Globus pallidus (tissue), 1 donor: ENCODE data around the gene TRIM29.

ENCODE experiments used
- DNase-seq: peaks from one replicate; pipeline ENCODE4 v3.0.0-alpha.2; 2015; ENCODE audit warnings: low spot score

TRIM29 gene

DNA sequence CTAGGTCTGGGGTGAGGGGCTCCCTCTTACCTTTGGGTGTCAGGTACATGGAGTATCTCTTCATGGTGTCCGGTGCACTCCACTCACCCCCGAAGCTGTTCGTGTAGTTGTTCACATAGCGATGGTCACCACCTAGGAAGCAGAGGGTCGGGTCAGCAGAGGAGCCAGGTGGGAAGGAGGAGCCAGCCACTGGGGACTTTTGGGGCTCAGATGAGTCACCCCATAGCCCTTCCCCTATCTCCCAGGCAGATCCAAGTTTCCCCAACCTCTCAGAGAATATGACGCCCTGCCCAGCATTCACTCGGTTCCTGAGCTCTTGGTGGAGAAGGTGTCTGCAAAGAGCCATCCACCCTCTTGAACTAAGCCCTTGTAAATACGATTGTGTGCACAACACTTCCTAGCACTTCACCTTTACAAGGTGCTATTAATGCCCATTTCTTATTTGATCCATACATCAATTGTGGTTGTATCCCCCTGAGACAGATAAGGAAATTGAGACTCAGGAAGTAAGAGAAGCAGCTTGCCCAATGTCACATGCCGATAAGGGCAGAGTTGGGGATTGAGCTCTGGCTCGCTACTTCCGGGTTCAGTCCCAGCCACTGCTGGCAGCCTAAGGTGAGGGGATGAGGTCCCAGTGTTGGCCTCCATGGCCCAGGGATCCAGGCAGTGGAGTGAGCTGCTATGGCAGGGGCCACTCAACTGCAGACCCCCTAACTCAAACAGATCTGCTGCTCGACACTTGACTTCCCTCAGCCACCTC, 14.8 kb downstream of the TRIM29 start:
- no peak for DNase-seq

- no peak for DNase-seq
These were observed 15.9 kb downstream of the TRIM29 start for GRCh38 chr11:120121914-120122473.

- DNase-seq = no peak
These were observed 16.6 kb downstream of the TRIM29 start for GRCh38 chr11:120121336-120121735.

GRCh38 chr11:120120805-120121335, 17.0 kb downstream of the TRIM29 start:
- DNase-seq = no peak

- DNase-seq = no peak
These were observed 18.8 kb downstream of the TRIM29 start for GRCh38 chr11:120119121-120119520.

- no peak for DNase-seq
These were observed 19.9 kb downstream of the TRIM29 start for GRCh38 chr11:120117991-120118390.

DNA sequence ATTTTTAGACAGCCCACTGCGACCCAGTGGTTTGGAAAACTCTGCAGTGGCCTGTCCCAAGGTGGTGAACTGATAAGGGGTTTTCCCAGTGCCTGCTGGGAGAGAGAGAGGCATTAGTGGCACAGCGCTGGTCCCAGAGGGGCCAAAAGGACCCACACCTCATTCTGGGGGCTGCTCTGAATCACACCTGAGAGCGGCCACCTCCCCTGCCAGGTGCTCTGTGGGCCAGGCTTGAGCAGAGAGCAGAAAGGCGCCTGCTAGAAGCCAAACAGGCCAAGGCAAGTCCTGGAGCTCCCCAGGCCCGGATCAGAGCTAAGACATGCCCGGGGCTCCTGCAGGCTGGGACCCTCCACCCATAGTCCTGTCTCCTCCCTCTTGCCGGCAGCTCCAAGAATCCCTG, 20.9 kb downstream of the TRIM29 start:
- DNase-seq = no peak

- DNase-seq = no peak
These were observed 22.5 kb downstream of the TRIM29 start for GRCh38 chr11:120115272-120116000.

DNA sequence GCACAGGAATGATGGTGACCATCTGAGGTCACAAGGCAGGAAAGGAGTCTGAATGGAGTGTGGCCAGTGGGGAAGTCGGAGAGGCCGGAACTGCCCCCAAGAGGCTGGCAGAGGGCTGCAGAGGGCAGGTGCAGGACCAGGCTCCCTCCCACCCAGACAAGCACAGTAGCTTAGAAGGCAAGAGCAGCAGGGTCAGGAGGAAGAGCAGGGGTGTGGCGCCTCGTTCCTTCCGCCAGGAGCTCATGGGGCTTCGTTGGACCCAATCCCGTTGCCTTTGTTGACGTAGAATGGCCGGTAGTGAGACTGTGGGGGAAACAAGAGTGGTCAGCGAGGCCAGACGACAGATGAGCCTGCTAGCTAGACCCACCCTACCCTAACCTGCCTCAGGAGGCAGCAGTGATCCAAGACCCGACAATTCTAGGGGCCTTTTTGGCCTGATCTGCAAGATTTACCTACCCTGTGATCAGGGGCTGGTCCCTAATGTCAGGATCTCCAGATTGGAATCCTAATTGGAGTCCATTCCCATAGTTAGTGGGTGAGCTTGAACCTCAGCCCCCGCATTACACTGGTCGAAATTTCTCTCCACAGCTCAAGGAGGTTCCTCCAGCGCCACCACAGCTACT, 25.6 kb downstream of the TRIM29 start:
- no peak for DNase-seq

GRCh38 chr11:120109531-120109930, 28.4 kb downstream of the TRIM29 start:
- no peak for DNase-seq

- no peak for DNase-seq
These were observed 29.1 kb downstream of the TRIM29 start for GRCh38 chr11:120108785-120109168.

DNA sequence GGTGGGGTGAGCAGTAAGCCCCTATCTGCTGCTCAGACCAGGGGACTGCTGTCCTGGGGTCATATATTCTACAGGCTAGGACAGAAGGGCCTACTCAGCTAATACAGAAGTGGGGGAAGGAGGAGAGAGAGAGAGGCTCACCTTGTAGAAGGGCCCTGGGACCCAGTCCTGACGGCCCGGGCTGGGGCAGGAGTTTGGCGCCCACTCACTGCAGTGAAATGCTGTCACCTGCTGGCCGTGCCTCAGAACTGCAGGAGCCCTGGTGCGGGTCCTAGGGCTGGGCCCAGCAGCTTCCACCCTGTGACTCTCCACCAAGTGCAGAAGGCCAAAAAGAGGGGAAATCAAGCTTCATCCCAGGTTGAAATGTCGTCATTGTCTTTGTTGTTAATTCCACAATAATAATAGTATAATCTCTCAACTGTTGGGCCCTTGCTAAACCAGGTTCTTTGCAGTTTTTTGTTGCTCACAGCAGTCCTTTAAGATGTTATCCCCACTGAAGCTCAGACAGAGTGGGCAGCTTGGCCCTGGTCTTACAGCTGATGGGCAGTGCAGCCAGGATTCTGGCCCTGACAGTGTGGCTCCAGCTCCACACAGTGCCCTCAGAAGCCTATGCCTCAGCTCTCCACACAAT, 29.6 kb downstream of the TRIM29 start:
- DNase-seq = peak; percentile 83

DNA sequence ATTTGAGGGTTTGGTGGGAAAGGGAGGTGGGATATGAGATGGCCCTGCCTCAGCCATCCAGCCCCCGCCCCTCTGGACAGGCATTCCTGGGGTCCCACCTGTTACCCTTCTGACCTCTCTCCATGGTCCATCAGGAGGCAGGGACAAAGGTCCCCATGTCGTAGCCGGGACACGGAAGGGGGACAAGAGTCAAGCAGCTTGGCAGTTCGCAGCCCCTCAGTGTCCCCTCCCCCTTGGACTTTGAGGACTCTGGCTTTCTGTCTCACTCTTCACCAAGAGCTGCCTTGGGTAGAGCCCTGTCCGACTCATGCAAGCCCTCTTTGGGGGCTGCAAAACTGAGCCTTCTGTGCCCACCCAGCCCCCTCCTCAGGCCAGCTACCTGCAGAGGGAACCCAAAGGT, 30.2 kb downstream of the TRIM29 start:
- no peak for DNase-seq

- DNase-seq = no peak
These were observed 31.4 kb downstream of the TRIM29 start for GRCh38 chr11:120106354-120107150.

GRCh38 chr11:120105576-120105975, 32.3 kb downstream of the TRIM29 start:
- no peak for DNase-seq

DNA sequence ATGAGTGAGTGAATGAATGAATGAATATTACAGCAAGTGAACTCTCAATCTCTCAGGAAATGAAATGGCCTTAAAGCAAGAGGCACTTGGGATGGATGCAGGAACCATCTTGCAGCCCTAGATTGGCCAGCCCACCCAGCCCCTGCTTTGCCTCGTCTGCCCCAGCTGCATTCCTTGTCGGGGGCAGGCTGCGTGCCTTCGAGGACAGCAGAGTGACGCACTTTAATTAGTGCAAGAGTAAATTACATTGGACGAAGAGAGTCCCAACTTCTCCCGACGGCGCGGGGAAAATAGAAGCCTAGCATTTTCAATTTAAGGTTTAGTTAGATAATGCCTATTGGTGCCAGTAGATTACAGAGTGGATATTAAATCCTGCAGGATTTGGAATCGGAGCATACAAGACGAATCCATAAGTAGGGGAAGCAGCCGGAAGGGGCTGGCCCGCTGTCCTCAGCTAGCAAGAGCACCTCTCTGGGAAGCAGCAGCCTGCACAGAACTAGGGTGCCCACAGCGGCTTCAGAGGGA, 33.8 kb downstream of the TRIM29 start:
- DNase-seq = no peak

DNA sequence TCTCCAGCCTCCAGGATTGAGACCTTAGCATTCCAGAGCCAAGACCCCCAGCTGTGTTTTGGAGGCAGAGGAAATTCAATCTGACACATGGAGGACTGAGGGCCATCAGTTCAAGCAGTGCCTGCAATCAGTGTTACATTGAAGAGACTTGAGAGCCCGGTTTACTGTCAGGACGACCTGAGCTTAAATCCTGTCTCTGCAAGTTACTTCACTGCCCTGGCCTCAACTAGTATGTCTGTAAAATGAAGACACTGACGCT, 35.1 kb downstream of the TRIM29 start:
- DNase-seq = no peak

- no peak for DNase-seq
These were observed 35.7 kb downstream of the TRIM29 start for GRCh38 chr11:120102050-120102863.

DNA sequence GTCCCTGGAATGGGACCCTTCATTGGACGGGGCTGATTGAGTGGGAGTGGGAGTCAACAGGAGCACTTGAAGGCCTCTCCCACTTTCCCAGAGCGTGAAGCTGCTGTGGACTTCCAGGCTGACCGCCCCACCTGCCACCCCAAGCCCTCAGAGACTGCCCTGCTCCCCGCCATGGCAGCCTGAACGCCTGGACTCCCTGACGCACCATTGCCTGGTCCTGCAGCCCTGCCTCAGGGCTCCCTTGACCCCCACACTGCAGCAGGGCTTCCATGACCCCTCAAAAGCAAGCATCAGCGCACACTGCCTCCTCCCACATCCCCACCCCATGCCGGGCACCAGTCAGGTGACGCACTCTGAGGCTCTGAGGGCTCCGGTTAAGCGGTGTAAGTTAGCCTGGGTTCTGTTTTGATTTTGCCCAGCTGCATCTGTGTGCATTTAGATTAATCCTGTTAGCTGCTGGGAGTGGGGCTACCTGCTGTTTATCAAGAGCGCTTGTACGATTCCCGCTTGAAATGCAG, 39.4 kb downstream of the TRIM29 start:
- DNase-seq = no peak

DNA sequence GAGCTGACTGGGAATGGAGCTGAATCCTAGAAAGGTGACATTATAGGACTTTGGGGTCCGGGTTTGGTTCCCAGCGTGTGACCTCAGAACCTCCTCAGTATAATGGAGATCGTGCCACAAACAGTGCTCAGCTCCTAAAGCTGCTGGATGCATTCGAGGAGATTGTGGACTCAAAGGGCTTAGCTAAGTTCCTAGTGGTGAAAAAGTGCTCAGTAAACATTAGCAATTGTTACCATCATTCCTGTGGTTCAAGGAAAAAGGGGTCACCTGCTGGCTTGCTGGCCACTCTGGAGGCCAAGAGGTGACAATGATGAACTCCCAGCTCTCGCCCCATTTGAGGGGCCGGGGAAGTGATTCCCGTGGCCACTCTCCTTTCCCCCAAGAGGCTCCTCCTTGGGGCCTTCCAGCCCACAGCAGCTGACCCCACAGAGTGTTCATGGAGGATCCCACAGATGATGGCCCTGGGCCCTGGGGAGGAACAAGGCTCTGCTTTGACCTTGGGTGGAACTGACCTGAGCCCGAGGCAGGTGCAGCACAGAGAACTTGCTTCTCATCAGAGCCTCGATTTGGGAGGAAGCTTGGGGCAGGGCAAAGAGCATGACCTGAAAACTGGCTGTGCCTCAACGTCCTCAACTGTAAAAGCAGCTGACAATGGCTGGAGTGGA, 40.1 kb downstream of the TRIM29 start:
- no peak for DNase-seq
